NOMO-1 treated with DMSO at 0.1 percent for 48 hours (cell line): ENCODE measurements around the gene GREM2.

Source experiments
- DNase-seq: peaks from one replicate; lab custom pipeline; 2025; ENCODE audit not compliant: unreplicated experiment; lab: John Stamatoyannopoulos, UW

GREM2 gene

DNA sequence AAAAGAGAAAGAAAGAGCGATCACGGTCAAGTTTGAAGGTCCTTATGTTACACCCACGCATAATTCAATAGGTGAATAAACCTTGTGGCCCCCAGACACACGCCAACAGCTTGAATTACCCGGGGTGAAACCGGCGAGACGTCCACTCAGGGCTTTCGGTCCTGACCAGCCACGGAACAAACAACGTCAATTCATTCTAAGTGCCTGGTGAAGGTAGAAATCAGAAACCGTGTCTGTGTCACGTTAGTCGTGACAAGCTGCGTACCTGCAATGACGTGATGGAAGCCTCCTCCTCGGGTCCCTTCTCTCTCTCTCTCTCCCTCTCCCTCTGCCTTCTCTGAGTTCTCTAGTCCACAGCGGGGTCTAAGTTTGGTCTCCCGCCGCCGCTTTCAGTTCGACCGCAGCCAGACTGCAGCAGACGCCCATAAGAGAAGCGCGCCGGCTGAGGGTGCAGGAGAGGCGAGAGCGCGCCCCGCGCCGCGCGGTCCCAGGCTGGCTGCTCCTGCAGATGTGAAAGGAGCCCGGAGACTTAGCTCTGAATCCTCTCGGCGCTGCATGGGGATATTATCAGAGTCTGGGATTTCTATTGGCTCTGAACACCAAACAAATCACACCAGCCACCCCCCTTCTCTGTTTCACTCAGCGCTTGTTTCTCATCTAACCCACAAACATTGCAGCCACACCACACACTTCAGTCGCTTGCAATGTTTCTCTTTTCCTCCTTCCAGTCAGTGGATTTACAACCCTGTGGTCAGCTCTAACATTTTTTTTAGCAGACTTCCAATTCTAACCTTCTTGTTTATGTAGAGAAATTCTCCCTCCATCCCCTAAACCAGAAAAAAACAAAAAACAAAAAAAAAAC lies at the start of gene GREM2:
GREM2 (minus strand) TSS at position 537 of the 862 bp plus-strand sequence. CDS start 118,680 bp downstream, outside the sequence.
- DNase-seq, result no peak

DNA sequence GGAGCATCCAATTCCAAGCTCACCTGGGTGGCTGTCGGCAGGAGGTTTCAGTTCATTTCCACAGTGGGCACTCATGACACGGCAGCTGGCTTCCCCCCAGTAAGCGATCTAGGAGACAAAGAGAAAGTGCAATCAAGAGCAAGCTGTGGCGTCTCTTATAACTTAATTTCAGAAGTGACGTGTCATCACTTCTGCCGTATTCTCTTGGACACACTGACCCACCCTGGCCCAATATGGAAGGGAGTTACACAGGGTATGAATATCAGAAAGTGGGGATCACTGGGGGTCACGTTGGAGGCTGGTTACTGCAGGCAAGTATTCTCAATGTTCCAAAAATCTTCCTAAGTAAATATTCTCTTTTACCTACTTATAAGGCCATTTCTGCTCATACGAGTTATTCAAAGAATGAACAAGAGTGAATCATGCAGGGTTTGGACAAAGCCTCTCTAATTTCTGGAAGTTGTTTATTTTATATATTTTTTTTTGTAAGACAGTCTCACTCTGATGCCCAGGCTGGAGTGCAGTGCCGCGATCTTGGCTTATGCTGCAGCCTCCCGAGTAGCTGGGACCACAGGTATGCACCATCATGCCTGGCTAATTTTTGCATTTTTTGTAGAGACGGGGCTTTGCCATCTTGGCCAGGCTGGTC lies 46.5 kb upstream of the GREM2 start:
- DNase-seq, result no peak

DNA sequence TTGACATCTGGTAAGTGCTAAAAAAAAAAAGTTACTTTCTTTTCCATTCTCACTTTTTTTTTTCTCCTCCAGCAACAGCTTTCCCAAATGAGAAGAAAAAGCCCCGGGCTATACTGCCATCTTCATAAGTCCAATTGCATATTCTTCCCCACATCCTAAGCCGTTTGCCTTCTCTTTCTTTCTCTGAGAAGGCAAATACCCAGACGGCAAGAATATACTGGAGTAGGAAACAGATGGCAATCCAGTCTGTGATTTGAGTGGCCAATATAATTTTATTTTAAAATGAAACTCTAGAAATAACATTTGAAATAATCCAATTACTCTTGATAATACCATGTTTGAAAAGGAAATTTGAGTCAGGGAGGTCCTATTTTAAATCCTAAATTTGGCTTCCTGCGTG lies 44.6 kb upstream of the GREM2 start:
- DNase-seq, result no peak

DNA sequence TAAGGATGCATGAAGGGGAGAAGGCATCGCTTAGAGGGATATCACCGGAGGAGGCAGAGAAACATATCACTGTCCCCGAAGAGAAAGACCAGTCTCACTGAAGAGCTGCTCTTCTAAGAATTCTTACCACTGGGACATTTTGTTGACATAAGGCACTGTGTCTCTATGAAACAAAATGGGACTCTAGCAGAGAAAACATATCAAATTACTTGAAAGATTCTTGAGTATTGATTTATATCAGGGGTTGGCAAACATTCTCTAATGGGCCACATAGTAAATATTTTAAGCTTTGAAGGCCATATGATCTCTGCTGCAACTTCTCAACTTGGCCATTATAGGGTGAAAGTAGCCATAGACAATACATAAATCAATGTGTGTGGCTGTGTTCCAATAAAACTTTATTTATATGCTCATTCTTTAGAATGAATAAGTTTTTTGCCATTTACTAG lies 41.0 kb upstream of the GREM2 start:
- DNase-seq, result no peak

DNA sequence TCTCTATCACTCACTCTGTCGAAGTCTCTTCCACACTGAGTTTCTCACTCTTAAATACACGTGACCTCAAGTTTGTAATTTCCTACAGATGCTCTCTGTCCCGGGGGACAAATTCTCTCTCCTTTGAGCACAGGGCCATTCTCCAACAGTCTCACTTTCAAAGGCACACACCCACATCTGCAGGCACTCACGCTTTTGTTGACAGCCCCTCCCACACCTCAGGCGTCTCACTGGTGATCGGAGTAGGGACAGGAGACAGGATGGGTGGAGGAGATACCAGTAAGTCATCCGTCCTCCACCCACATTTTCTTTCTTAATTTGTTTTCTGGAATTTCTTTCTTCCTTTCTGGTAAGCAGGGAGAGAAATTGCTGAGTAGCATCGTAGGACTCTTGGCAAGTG lies 40.6 kb upstream of the GREM2 start:
- no peak for DNase-seq

DNA sequence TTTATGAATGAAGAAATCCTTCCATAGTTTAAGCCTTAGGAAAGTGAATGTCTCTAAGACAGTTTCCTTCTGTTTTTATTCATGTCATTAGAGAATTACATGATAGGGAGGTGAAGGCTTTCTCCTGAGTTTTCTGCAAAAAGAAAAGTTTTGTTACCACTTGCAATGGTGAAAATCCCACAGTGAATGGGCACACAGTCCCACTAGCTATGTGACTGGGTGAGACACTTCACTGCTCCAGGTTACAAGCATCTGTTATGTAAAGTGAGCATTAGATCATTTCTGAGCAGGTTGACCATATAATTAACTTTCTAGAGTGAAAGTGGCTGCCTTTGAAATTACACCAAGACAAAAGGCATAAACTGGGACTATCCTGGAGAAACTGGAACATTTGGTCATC lies 38.9 kb upstream of the GREM2 start:
- no peak for DNase-seq

DNA sequence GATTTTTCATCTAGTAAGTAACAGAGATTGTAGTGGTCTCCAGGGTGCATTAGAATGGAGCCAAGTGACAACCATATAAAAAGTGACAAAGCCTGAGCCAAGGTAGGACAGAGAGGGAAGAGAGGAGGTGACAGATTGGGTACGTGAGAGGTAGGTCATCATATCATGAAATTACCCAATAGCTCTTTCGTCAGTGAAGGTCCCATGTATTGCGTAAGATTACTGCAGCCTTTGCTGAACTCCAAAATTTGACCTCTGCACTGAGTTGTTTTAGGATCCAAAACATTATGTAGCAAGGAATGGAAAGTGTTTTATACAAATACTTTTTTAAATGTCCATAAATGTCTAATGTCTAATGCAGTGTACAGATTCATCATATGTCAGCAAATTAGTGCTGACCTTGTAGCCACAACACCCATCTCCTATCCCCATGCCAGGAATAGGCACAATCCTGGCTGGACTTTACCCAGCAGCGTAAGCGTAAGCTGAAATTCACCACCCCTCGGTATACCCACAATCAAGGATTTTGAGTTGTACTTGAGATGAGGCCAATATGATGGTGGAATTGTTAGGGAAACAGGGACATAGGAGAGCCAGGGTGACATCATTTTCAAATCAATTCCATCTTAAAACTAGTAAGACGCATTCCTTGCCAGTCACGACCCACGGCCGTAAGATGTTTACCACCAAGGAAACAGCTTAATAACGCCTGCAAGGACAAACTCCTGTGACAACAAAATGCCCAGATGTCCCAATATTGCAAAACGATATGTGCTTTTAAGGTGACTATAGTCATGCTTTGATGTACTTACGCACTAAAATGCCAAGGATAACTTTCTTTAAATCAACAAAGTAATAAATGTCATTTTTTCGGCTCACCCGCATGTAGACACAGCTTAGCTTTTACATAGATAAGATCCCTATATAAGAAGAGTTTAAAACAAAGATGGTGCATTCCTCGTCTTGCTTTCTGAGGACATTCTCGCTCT lies 38.1 kb upstream of the GREM2 start:
- DNase-seq, result no peak

DNA sequence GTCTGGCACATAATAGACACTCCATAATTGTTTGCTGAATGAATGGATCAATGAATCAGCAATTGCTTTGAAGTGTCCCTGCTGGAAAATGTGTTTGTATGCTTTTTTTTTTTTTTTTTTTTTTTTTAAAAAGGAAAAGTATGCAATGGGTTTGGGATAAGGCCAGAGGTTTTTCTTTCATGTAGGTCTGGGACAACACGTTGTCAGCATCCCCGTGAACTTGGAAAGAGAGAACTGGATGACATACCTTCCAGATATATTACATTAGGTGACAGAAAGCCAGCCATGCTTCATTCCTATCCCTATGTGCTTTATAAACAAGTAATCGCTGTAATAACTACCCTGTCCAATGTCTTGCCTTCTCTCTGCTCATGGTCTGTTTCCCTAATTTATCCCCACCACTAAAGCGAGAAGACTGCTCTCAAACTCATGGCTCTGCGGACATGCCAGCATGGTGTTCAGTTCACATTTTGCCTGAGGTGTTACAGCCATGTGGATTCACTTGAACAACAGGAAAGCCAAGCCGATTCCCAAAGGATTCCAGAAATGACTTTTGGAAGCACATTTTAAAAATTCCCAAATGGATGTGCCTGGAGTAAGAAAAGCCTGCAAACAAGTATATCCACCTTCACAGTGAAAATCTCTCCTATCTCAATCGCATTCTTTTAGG lies 34.8 kb upstream of the GREM2 start:
- no peak for DNase-seq

DNA sequence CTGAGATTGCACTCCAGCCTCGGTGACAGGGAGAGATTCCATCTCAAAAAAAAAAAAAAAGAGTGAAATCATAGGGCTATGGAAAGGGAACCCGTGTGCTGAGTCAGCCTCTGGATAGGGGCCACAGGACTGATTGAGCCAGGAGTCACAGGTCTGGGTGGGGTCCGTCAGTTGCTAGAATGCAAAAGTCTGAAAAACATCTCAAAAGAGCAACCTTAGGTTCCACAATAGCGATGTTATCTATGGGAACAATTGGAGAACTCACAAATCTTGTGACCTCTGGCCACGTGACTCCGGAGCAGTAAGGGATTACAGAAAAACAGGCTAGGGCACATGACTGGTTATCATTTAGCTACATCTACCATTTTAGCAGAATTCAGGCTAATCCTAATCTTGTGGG lies 32.8 kb upstream of the GREM2 start:
- no peak for DNase-seq

DNA sequence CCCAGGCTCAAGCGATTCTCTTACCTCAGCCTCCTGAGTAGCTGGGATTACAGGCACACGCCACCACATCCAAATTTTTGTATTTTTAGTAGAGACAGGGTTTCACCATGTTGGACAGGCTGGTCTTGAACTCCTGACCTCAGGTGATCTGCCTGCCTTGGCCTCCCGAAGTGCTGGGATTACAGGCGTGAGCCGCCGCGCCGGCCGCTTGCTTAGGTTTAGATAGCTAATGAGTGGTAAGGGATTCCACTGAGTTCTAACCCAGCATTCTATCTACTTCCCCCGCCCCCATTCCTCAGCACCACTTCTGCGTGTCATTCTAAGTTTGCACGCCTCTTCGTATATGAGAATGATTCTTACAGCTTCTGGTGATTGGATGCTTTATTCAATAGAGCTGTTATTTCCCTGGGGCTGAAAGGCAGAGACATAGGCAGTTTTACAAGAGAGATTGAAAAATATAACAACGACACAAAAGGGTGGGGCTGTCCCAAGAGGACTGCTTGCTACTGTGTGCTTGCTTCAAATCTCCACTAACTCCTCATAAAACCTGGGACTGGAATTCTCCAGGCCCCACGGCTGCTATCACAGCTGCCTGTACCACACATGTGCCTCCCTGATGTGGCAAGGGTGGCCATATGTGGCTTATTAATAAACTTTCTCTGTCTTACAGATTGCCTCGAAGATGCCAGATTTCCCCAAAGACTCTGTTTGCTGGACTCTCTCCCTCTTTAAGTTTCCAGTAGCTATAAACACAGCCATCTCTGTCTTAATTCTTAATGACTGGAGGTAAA lies 23.7 kb upstream of the GREM2 start:
- no peak for DNase-seq

DNA sequence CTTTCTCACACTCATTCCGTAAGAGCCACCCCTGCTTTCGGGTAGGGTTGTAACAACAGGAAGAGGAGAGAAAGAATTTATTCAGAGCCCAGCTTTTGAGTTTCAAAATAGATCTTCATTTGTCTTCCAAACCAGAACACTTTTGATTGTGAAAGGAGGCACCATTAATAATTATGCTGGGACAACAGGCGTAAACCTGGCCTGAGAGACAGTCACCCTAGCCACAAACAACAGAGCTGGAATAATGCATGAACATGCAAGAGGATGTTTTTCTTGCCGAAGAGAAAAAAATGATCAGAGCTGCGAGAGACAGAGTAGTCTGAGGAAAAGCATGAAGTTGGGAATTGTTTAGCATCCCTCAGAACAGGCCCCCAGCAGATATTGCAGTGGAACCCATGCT lies 18.5 kb upstream of the GREM2 start:
- DNase-seq, result no peak

DNA sequence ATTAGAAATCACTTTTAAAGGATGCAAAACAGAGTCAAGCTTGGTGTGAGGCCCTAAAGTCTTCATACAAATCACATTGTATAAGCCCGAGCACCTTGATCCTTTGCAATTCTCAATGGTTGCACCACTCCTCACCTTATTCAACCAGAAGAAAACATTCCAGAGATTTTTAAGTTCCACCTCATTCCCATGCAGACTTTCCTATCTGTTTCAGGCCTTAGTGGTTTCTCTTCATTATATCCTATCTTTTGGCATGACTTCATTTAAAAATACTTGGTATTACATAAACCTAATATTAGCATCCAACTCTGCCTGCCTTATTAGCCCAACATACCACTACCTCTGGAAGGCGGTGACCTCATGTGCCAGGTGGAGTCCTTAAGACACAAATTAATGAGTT lies 9.3 kb upstream of the GREM2 start:
- no peak for DNase-seq

DNA sequence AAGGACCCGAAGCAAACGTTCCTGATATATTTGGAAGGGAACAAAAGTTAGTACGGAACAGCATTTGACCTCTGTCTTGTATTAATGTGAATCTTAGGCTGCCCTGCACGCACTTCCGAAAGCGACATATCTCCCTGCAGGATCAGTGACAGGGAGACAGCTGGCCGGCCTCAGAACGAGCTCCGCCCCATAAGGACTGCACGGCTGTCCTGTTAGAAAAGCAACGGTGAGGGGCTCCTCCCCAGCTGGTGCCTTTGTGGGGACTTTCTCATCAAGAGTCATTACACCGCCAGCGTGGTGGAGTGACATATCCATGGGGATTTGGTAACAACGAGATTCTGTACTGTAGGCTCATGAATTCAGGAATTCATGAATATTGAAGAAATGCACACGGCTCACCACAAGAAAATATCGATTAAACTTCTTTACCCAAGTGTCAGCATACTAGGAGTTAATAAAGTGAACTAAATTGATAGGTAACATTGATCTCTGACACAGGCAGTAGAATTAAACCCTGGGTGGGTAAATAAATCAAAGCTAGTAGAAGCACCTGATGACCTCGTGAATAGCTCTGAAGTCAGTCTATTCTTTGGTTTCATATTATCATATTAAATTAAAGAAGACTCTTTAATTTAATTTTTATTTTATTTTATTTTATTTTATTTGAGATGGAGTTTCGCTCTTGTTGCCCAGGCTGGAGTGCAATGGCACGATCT lies 8.1 kb upstream of the GREM2 start:
- DNase-seq, result no peak

DNA sequence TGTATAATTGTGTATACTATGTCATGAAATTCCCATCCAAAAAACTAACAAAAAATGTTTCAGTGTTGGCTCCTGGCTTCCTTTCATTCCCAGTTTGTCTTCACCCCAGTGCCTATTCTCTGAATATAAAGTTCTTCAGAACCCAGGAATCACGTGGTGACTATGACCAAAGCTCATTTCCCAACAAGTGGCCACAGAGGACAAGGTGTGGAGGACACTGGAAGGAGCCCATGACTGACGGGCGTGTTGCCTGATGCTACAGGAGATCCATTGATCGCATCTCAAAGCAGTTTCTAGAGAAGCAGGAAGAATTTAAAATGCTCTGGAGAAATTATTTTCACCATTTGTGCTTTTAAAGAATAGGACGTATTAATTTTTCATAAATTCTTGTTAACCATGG lies 7.4 kb upstream of the GREM2 start:
- DNase-seq, result no peak

DNA sequence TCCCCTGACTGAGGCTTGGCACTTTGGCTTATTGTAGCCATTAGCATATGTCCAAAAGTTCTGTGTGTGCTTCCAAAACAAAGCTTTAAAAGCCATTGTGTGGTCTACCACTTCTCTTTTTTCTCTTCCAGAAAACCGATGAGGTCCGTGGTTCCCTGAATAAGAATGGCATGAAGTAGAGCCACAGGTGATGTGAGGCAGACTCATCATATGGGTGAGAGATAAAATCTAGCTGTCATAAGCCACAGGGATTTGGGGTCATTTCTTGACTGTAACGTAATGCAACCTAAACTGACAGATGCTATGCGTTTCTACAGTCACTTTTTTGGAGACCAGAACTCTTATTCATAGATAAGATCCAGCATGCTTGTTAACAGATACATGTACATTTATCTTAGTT lies 7.0 kb upstream of the GREM2 start:
- no peak for DNase-seq

DNA sequence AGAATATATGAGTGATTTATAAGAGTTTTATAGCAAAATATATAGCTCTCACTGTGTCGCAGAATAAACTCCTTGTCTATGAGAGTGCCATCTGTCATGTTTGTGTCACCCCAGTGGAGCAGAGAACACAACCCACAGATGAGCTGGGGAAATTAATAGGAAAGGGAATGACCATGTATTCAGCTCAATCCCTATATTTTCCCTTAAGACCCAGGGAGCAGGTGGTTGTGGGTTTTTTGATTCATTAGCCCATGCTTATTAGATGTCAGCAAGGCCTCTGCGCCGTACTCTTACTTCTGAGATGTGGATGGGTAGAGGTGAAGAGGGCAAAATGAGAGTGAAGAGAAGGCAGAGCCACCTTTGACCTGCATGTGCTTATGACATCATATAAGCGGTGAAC lies 4.1 kb upstream of the GREM2 start:
- DNase-seq, result no peak

DNA sequence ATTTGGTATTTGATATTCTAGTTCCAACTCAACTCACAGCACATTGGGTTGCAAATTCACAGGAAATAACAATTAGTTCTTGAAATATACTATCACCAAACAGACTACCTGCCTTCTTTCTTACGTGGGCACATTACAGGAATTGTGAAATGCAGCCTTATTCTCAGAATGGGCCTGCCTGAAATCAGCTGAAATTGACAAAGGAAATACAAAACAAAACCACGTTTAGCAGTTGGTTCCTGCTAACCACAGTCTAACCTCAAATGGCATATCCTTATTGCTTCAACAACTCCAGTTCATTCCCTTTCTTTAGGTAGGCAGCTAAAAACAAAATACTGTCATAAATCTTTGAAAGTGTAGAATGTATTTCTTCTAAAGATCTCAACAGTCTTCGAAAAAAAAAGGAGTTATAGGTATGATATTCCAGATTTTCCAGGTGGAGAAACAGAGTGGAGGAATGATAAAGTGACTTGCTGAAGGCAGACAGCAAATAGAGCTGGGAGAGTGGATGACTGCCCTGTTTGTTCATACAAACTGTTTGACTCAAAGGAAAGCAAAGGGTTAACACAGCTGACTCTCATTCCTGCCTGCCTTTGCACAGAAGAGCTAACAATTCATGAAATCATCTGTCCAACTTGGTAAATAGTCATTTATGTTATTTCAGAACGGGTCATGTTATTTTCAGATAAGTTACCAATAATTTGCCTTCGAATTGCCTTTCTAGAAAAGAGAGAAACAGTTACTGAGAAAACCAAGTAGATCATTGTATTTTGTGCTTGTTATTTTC lies 1.6 kb upstream of the GREM2 start:
- no peak for DNase-seq

DNA sequence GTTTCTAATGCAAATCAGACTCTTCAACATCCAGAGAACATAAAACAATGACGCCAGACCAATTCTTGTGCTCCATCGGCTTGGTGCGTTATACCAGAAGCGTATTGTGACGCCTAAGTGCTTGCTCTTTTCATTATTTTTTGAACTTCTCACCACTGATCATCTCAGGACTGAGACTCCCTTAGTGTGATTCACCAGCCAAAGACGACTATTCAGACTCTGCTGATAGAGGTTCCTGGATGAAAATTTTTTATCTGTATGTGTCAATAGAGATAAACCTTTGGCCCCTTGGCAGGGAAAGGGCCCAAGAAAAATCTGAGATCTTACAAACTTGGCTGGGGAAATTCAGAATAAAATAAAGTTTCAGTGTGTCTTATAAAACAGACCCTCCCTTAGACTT lies 856 bp upstream of the GREM2 start:
- DNase-seq, result no peak

DNA sequence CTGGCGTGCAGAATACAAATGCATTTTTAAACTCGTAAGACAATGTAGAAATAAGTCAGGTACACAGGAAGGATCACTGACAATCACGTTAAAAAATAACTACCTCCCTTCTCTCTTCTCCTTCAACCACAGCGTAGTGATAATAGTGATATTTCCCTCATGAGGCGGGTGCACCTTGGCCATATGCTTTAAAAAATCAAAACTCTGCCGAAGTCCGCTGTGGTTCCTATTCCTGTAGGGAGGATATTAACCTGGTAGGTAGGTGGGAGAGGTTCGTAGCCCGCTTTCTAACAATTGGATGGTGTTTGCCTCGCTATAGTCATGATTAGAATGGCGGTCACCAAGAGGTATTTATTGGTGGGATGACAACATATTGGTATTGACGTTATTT lies 732 bp downstream of the GREM2 start:
- no peak for DNase-seq
